GM10266 (cell line): ENCODE measurements around the gene CC2D1A.

Experiments
- DNase-seq: peaks from one replicate; pipeline ENCODE4 v3.0.0; 2012; ENCODE audit errors: extremely low spot score
- CTCF ChIP-seq: IDR thresholded peaks from 2 replicates; pipeline ENCODE4 v1.5.1; 2012; ENCODE audit warnings: mild to moderate bottlenecking, low read depth; ENCODE audit not compliant: control insufficient read depth, insufficient read depth; ENCODE audit errors: missing control alignments

The CC2D1A gene

GRCh38 chr19:13905634-13906520 lies at the start of gene CC2D1A, which contains the start of gene BRME1:
TSS of gene CC2D1A (plus strand) at chr19:13906201. CDS start at chr19:13906442, 241 bp downstream.
TSS of gene BRME1 (minus strand) at chr19:13906117. CDS start at chr19:13904892, 1,225 bp downstream.
- TF ChIP-seq CTCF = no peak
- DNase-seq = peak; percentile 99

GRCh38 chr19:13856497-13856896 lies 49.5 kb upstream of the CC2D1A start:
- no peak for DNase-seq
- no peak for TF ChIP-seq CTCF

DNA sequence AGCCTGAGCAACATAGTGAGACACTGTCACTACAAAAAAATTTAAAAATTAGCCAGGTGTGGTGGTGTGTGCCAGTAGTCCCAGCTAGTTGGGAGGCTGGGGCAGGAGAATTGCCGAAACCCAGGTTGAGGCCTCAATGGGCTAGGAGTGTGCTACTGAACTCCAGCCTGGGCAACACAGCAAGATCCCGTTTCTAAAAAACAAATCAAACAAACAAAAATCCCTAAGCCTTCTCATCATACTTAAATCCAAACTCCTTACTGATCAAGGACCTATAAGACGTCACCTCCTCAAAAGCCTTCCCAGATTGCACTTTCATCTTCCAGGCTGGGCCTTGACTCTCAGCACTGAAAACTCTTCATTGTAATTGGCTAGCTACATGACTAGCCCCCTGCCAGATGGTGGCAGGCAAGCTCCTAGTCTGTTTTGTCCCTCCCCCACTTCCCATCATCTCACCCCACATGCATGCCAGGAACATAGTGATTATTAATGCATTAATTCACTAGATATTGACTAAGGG lies 46.6 kb upstream of the CC2D1A start:
- DNase-seq = no peak
- no peak for TF ChIP-seq CTCF

GRCh38 chr19:13860679-13861391 lies 45.2 kb upstream of the CC2D1A start:
- no peak for TF ChIP-seq CTCF

GRCh38 chr19:13861392-13861713 lies 44.6 kb upstream of the CC2D1A start:
- peak; percentile 64 for DNase-seq
- no peak for TF ChIP-seq CTCF

More at GRCh38 chr19:13860679-13861391, 45.2 kb upstream of the CC2D1A start:
- no peak for DNase-seq

DNA sequence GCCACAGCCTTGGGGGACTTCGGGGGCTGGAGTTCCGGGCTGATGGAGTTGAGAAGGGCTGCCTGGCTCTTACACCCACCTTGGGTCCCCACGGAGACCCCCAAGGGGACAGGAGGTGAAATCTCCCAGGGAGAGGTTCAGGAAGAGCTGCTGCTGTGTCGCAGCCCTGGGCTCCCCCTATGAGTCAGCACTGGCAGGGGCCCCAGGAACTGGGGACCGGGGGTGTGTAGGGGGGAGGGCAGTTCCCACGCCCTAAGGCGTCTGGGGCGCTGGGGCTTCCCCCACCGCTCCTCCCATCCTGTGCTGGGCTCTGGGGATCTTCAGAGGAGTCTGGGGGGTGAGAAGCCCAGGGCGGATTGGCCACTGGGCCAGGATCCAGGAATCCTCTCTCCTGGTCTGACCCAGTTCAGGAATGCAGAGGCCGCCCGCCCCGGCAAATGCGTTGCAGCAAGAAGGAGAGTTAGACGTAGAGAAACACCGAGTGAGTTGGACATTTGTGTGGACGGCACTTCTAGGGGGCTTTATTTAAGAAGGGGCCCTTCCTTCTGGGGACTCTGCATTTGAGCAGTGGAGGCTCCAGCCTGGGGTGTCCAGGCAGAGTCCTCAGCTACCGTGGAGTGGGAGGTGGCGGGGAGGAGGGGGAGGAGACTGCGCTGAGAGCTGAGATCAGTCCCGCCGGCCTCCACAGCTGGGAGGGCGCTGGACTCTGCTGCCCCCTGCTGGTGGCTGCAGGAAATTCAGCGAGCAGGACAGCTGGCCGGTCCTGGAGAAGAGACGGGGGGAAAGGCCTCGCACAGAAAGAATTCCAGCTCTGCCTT lies 44.1 kb upstream of the CC2D1A start:
- peak; percentile 95 for DNase-seq
- TF ChIP-seq CTCF = peak; percentile 100
